ENCODE data around the gene HFE.

DNA sequence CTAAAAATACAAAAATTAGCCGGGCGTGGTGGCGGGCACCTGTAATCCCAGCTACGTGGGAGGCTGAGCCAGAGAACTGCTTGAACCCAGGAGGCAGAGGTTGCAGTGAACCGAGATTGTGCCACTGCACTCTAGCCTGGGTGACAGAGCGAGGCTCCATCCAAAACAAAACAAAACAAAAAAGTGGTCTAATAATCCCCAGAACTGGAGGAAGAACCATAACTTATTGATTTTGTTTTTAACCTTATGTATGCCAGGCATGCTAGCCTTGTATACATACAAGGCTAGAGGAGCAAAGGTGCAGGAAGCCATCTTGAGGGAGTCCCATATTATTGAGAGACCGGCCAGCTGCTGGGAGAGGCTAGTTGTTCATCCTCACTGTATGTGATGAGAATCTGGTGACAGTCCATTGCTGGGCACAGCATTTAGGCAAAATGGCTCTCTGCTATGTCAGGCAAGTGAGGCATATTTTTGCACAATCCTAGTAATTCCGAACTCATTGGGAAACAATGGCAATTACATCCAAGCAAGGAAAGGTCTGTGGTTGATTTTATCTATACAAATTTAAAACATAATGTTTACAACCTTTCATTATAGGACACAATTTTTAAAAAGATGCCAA lies 18.0 kb downstream of the HFE start:
- TF ChIP-seq, protein P1, sequence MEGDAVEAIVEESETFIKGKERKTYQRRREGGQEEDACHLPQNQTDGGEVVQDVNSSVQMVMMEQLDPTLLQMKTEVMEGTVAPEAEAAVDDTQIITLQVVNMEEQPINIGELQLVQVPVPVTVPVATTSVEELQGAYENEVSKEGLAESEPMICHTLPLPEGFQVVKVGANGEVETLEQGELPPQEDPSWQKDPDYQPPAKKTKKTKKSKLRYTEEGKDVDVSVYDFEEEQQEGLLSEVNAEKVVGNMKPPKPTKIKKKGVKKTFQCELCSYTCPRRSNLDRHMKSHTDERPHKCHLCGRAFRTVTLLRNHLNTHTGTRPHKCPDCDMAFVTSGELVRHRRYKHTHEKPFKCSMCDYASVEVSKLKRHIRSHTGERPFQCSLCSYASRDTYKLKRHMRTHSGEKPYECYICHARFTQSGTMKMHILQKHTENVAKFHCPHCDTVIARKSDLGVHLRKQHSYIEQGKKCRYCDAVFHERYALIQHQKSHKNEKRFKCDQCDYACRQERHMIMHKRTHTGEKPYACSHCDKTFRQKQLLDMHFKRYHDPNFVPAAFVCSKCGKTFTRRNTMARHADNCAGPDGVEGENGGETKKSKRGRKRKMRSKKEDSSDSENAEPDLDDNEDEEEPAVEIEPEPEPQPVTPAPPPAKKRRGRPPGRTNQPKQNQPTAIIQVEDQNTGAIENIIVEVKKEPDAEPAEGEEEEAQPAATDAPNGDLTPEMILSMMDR (conservative IDR thresholded peaks at IDR 0.05 in 1 of 2, IDR thresholded peaks at IDR 0.05 in 1 of 2; ENCODE audit: low read depth in 1 of 2, low read length in 2 of 2): no peak
- TF ChIP-seq EZH2 (IDR thresholded peaks at IDR 0.05; ENCODE audit: low read length, missing control alignments): no peak

All from fibroblast of lung (primary cell).